Muscle of leg (tissue), 11 donors: ENCODE data around the gene HEPACAM. TPM values are rescaled to one million over a fixed set of nuclear protein-coding genes. Genes with fewer than 3 reads are reported as not detected.

ENCODE experiments used
- DNase-seq: peaks from one replicate; pipeline ENCODE4 v3.0.0; 2013
- H3K27ac ChIP-seq: one replicate; pipeline ENCODE4 v1.5.1; 2013; ENCODE audit warnings: mild to moderate bottlenecking, low read length, control low read depth
- H3K27me3 ChIP-seq: one replicate; pipeline ENCODE4 v1.6.1; 2013; ENCODE audit warnings: low read length; ENCODE audit not compliant: control insufficient read depth, insufficient read depth
- H3K36me3 ChIP-seq: one replicate; pipeline ENCODE4 v1.6.1; 2013; ENCODE audit warnings: low read length; ENCODE audit not compliant: control insufficient read depth, insufficient read depth
- H3K4me1 ChIP-seq: one replicate; pipeline ENCODE4 v1.6.1; 2013; ENCODE audit warnings: low read length; ENCODE audit not compliant: control insufficient read depth, insufficient read depth
- H3K4me3 ChIP-seq: one replicate; pipeline ENCODE4 v1.5.1; 2013; ENCODE audit warnings: low read length, control low read depth
- H3K9me3 ChIP-seq: replicated peaks from 2 replicates; pipeline ENCODE4 v1.6.1; 2013; ENCODE audit warnings: low read depth, low read length; ENCODE audit not compliant: control insufficient read depth
- WGBS: methylation state at CpG from one replicate; pipeline ENCODE4 v1.1.5; 2013; ENCODE audit warnings: missing lambda C conversion rate; ENCODE audit not compliant: insufficient coverage; 5-methylcytosine and 5-hydroxymethylcytosine counted together
- polyA plus RNA-seq, 8 donors: library from polyadenylated mRNA; unstranded; fragments of 120-200 nt; gene quantifications; one replicate each; pipeline versions ENCODE4 v1.2.1 to v1.2.3, GENCODE V29; 2013; ENCODE audit warnings: inconsistent platforms in 1 of 8, low replicate concordance in 1 of 8; ENCODE audit not compliant: insufficient read length in 8 of 8, insufficient read depth in 1 of 8
- total RNA-seq: library from RNA; stranded (reverse); fragments of 120-200 nt; gene quantifications from one replicate; pipeline ENCODE4 v1.2.4, GENCODE V29; 2013

Gene HEPACAM
- total and polyA plus RNA-seq, 9 donors: under 0.01 to 0.49 (median 0.15) TPM; not detected in 1

DNA sequence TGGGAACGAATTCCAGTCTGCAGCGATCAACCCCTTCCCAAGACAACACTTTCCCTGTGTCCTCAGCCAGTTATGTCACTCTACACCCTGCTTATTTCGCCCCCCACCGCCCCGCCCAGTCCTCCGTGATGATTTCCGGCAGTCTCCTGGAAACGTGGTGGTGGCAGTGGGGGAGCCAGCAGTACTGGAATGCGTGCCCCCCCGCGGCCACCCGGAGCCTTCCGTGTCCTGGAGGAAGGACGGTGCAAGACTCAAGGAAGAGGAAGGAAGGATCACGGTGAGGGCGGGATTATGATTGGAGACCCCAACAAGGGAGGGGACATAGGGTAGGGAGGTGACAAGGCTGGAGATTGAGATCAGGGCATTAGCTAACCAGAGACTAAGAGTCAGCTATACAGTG lies 66.5 kb downstream of the HEPACAM start:
- Histone ChIP-seq H3K4me3 (no peak overlapping the region), H3K27me3 (peaks cover 82% of the 10 kb centered on the region), H3K9me3 (no peaks in the 10 kb centered on the region), H3K4me1 (peaks cover 37% of the 10 kb centered on the region), H3K27ac (no peak overlapping the region), H3K36me3 (no peaks in the 10 kb centered on the region)
- WGBS: 3% methylated on average over 10 of the region's 16 CpGs
- DNase-seq: no peak

Other genes starting within 250 kb of the HEPACAM start
- 0.66 TPM for gene NRGN, start 196.1 kb downstream of the HEPACAM start, total RNA-seq
- 1 to 10 TPM; 4.9 to 9.0 (median 6.3) TPM for gene NRGN, start 196.1 kb downstream of the HEPACAM start, polyA plus RNA-seq
- 0.49 TPM for gene VSIG2, start 183.8 kb downstream of the HEPACAM start, total RNA-seq
- 1 to 10 TPM in 7 of 8 donors, under 1 TPM in 1; 1.00 to 2.3 (median 1.5) TPM for gene VSIG2, start 183.8 kb downstream of the HEPACAM start, polyA plus RNA-seq
- gene ESAM, start 173.8 kb downstream of the HEPACAM start, total RNA-seq: 18.0 TPM
- 10 to 100 TPM; 46.2 to 70.3 (median 58.5) TPM for gene ESAM, start 173.8 kb downstream of the HEPACAM start, polyA plus RNA-seq
- gene MSANTD2, start 135.6 kb downstream of the HEPACAM start, total RNA-seq: 13.4 TPM
- gene MSANTD2, start 135.6 kb downstream of the HEPACAM start, polyA plus RNA-seq: 10 to 100 TPM; 11.5 to 18.7 (median 15.1) TPM
- gene ROBO3, start 70.6 kb downstream of the HEPACAM start, total RNA-seq: 18.5 TPM
- 10 to 100 TPM; 15.9 to 33.6 (median 26.0) TPM for gene ROBO3, start 70.6 kb downstream of the HEPACAM start, polyA plus RNA-seq
- 17.8 TPM for gene ROBO4, start 38.2 kb downstream of the HEPACAM start, total RNA-seq
- 10 to 100 TPM; 23.8 to 40.7 (median 31.9) TPM for gene ROBO4, start 38.2 kb downstream of the HEPACAM start, polyA plus RNA-seq
- not detected for gene HEPN1, start 16.8 kb downstream of the HEPACAM start, total RNA-seq
- under 1 TPM in 4 of 8 donors, not detected in 4; 0.10 to 0.15 (median 0.12) TPM for gene HEPN1, start 16.8 kb downstream of the HEPACAM start, polyA plus RNA-seq
- 4.0 TPM for gene CCDC15, start 18.2 kb upstream of the HEPACAM start, total RNA-seq
- gene CCDC15, start 18.2 kb upstream of the HEPACAM start, polyA plus RNA-seq: 1 to 10 TPM; 2.3 to 3.6 (median 3.0) TPM
- 2.6 TPM for gene SLC37A2, start 127.3 kb upstream of the HEPACAM start, total RNA-seq
- 1 to 10 TPM; 2.4 to 8.4 (median 3.7) TPM for gene SLC37A2, start 127.3 kb upstream of the HEPACAM start, polyA plus RNA-seq
- gene TMEM218, start 175.6 kb upstream of the HEPACAM start, total RNA-seq: 26.3 TPM
- 10 to 100 TPM; 22.3 to 27.1 (median 26.4) TPM for gene TMEM218, start 175.6 kb upstream of the HEPACAM start, polyA plus RNA-seq
- 11.5 TPM for gene PKNOX2, start 228.7 kb upstream of the HEPACAM start, total RNA-seq
- 10 to 100 TPM; 20.8 to 27.8 (median 24.8) TPM for gene PKNOX2, start 228.7 kb upstream of the HEPACAM start, polyA plus RNA-seq